Right renal cortex interstitium (tissue), 3 donors: Measurements from ENCODE around the gene RALGPS2. TPM values are rescaled to one million over a fixed set of nuclear protein-coding genes. Genes with fewer than 3 reads are reported as not detected.
A peak's percentile ranks its signal among the peaks of the same experiment; 100 is the strongest.

ENCODE experiments used
- DNase-seq, 3 donors: peaks; one replicate each; pipeline ENCODE4 v3.0.0-alpha.2; 2013; ENCODE audit warnings: low read depth in 3 of 3, low spot score in 2 of 3
- polyA plus RNA-seq, 3 donors: library from polyadenylated mRNA; unstranded; fragments of 120-200 nt; gene quantifications; one replicate each; pipeline ENCODE4 v1.2.1, GENCODE V29; 2013; ENCODE audit not compliant: insufficient read length in 3 of 3

The RALGPS2 gene
- polyA plus RNA-seq, 3 donors, result 34.2 to 37.1 (median 34.2) TPM

DNA sequence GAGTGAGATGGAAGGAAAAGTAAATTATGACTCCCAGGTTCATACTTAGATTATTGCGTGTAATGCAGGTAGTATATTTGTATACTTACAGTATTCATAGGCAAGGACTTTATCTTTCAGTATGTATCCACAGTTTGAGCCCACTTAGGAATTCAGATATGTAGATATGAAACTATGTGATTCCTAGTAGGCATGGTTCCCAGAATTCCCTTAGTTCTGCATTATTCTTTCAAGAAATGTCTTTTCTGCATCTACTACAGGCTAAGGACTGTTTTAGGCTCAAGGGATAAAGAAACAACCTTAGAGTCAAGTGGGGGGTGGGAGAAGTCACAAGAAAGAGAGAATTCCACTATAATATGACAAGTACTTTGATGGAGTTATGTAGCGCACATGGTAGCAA is 132.1 kb downstream of the RALGPS2 start:
- DNase-seq, result no peak

DNA sequence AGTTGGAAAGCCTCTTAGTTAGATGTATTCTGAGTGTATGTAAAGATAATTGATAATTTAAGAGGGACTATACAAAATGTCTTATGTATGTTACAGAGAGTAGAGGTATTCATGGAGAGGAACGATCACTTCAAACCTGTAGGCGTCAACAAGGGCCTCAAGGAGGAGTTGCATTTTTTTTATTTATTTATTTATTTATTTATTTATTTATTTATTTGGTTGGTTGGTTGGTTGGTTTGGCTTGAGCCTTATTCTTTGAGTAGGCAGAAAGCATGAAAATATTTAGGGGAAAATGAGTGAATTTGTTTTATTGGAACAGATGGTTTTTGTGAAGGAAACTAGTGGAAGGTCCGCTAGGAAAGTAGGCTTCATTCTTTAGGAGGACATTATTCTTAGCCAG is 137.4 kb downstream of the RALGPS2 start:
- no peak for DNase-seq

GRCh38 chr1:178862864-178863263 is 137.8 kb downstream of the RALGPS2 start:
- no peak for DNase-seq

DNA sequence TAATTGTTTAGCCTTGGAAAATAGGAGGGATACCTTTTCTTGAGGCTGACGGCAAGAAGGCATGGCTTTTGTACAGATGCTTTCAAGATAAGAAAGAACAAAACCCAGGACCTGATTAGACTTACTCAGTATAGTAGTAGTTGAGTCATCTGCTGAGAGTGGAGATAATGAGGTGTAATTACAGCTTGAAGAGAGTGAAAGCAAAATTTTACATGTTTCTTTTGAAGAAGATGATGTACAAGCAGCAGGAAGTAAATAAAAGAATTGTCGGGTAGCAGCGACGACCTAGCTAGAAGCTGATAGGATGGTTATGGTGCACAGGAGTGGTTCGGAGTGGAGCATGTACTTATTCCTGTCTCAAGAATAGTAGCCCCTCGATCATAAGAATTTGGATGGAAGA is 139.3 kb downstream of the RALGPS2 start:
- no peak for DNase-seq

- DNase-seq, result no peak
Measured at GRCh38 chr1:178867670-178868069, 142.6 kb downstream of the RALGPS2 start.

- DNase-seq, result no peak
Measured at GRCh38 chr1:178868706-178869105, 143.7 kb downstream of the RALGPS2 start.

DNA sequence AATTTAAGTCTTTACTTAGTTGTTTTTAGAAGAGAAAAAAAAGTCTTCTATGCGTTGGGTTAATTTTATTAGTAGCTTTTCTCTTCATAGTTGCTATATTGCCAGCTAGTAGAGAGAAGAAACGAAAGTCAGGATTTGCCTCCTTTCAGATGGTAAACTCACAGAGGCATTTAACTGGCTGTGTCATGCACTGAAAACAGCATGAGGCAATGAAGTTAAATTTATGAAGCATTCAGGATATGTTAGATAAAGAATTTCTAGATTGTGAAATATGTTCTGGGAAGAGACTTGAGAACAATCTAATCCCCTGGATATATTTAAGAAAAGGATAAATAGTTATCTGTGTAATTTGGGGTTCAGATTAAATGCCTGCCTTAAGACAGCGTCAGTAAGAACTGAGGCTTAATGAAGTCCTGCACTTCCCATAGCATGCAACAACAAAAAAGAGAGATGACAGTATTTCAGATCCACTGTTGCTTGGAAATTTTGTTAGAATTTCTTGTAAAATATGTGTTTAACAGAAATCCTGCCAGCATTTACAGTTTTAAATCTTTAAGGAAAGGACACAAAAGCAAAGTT is 144.2 kb downstream of the RALGPS2 start:
- DNase-seq, result no peak

GRCh38 chr1:178870221-178870620 is 145.2 kb downstream of the RALGPS2 start:
- DNase-seq, result no peak

GRCh38 chr1:178870944-178871343 is 145.9 kb downstream of the RALGPS2 start, which contains the start of gene ANGPTL1:
Gene ANGPTL1, minus strand, starts transcription at chr1:178871077. Its CDS starts 5,301 bp downstream, at chr1:178865776.
- peak in 2 of 3 donors; percentile 52 to 53 for DNase-seq

DNA sequence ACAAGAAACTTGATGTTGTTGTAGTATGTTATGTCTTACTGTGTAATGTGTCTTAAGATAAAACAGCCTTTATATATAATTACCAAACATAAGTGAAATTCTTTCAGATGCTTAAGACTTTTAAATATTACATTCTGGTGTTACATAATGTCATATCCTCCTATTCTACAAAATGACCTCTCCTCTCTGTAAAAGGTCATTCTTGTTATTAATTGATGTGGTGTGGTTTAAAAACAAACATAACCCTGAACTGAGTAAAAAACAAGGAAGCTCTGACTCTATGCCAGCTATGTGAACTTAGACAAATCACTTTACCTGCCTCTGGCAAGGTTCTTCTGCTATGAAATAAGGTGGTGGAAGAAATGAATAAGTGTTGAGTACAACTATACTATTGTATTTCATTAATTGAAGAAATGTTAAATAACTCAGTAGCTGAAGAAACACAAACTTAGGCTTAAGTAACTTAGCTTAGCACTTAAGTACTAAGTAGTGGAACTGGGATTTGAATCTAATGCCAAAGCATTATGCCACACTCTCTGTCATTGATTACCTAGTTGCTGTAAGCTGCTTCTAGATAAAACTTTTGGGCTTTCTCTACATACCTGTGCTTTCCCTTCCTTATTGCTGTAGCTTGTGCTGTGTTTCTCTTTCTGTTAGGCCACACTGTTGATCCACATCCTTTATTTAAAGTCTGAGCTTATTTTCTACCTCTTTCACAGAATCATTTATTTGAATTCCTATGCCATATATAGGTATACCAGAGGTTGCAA is 146.7 kb downstream of the RALGPS2 start:
- DNase-seq, result no peak

GRCh38 chr1:178874966-178875365 is 149.9 kb downstream of the RALGPS2 start:
- no peak for DNase-seq

GRCh38 chr1:178875936-178876335 is 150.9 kb downstream of the RALGPS2 start:
- DNase-seq, result no peak

DNA sequence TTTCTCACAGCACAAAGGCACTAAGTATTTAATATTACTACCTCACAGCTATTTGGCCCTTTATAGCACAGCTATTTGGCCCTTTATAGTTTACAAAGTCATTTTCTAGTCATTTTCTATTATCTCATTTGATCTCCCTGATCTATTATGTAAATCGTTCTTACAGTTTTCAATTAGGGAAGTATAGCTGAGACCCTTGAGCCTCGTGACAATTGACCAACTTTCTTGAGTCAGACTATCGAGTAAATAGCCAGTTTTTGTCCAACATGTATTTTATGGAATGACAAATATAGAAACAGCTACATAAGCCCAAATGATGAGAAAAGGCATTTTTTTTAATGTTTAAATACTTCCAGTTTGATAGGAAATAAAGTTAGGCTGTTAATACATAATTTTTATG is 152.9 kb downstream of the RALGPS2 start:
- no peak for DNase-seq

DNA sequence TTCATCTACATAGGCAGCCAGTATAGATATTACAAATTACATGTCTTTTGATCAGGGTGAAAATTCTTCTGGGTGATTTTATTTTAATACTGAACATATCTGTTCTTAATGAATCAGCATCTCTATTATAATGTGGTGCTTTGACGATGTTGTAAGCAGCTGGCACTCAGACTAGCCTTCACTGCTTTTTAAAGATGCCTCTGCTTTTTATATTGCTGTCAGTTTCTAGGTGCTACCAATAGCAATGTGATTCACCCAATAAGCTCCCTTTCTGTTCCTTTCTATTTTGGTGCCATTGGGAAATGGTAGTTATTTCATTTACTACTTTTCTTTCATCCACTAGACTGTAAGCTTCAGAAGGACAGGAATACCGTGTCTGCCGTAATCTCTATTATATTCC is 156.9 kb downstream of the RALGPS2 start:
- no peak for DNase-seq

DNA sequence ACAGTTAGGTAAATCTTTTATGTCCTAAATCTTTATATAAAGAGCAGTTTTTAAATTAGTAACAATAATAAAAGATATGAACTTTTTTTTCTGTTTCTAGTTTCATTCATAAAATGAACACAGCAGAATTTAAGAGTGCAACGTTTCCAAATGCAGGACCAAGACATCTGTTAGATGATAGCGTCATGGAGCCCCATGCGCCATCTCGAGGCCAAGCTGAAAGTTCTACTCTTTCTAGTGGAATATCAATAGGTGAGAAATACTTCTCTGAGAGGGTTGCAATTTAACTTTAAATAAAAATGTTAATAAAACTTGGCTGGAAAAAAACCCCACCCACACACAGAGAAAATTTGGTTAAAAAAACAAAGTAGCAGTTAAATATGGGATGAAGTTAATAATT is 160.8 kb downstream of the RALGPS2 start:
- no peak for DNase-seq

DNA sequence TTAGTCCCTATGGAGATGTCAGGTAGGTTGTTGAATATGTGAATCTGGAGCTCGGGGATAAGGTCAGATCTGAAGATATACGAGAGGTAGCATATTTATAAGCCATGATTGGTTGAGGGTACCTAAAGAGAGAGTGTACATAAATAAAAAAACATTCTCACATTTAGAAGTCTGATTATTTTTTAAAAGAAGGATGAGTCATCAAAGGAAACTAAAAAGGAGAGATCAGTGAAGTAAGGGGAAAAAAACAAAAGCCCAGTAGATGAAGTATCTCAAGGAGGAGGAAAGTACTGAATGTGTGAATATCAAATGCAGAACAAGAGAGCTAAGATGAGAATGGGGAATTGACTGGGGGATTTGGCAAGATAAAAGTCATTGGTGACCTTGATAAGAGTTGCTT is 161.5 kb downstream of the RALGPS2 start:
- no peak for DNase-seq

- no peak for DNase-seq
Measured at GRCh38 chr1:178895928-178896327, 170.9 kb downstream of the RALGPS2 start.

DNA sequence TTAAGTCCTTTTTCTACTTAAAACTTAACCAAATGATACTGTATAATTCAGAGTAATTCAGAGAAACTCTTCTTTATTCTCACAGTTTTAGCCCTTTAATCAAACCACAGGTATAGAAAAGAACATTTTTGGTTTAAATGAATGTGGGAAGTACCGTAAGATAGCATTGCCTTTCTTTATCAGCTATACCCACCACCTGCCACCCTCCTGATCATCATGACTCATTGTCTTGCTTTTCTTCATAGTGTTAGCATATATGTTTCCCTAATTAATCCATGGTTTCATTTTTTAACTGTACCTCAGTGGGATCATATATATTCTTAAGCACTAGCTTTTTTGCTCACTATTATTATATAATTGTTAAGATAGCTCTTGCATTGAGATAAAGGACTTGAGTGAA is 173.4 kb downstream of the RALGPS2 start:
- DNase-seq, result no peak

DNA sequence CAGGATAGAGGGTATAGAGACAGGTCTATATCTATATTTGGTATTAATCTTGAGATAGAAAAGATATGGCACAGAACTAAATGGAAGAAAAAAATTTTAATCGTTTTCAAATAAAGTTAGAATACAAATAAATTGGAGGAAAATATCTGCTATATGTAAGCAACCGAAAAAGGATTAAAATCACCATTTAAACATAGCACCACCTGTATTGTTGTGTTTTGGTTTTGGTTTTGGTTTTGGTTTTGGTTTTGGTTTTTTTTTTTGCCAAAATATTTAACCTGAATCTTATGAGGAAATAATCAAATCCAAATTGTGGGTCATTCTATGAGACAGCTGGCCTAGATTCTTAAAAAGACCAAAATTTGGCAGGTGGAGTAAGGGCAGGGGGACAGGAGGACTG is 174.4 kb downstream of the RALGPS2 start:
- DNase-seq, result no peak

DNA sequence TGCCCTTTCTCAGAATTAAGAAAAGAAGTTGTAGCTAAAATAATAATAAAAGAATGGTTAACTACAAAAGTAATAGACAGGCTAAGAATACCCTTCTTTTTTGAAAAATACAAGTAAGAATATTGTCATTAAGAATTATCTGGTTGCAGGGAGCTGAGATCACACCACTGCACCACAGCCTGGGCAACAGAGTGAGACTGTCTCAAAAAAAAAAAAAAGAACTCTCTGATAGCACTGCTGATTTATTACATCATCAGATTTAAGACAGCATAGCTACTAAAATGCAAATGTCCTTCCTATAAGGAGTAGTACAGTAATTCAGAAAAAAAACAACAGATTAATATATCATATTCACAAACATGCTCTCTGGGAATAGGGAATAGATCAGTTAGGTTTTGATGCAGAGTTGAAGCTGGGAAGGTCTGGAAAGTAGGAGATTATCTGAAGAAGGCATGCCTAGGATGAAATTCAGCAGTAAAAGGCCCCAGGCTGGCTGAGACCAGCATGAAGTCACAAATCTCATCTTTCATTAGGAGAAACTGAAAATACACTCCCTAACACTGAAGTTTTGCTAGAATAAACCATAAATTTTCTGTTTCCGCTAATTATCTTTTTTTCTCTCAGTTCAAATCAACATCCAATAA is 176.6 kb downstream of the RALGPS2 start:
- DNase-seq, result no peak

- no peak for DNase-seq
Measured at GRCh38 chr1:178908358-178908757, 183.3 kb downstream of the RALGPS2 start.

- DNase-seq, result no peak
Measured at GRCh38 chr1:178910023-178910422, 185.0 kb downstream of the RALGPS2 start.
